Frontal cortex (tissue), 4 donors: ENCODE measurements around the gene TRIML2. TPM values are rescaled to one million over a fixed set of nuclear protein-coding genes. Genes with fewer than 3 reads are reported as not detected.

Source experiments
- DNase-seq, 2 donors: peaks; one replicate each; pipeline ENCODE4 v3.0.0; 2012; ENCODE audit warnings: low spot score in 2 of 2
- FAIRE-seq: peaks from 2 replicates; lab custom pipeline; 2012; peaks lifted over from hg19 to GRCh38; lab: Jason Lieb, UNC
- total RNA-seq: library from RNA; depleted of rRNA; stranded (reverse); fragments of >200 nt; gene quantifications from one replicate; pipeline ENCODE4 v1.2.3, GENCODE V29; 2014
- donor health status: control.
- donor health status: control.
- donor health status: control.

TRIML2 gene, protein sequence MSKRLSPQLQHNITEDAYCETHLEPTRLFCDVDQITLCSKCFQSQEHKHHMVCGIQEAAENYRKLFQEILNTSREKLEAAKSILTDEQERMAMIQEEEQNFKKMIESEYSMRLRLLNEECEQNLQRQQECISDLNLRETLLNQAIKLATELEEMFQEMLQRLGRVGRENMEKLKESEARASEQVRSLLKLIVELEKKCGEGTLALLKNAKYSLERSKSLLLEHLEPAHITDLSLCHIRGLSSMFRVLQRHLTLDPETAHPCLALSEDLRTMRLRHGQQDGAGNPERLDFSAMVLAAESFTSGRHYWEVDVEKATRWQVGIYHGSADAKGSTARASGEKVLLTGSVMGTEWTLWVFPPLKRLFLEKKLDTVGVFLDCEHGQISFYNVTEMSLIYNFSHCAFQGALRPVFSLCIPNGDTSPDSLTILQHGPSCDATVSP
- not detected for total RNA-seq

GRCh38 chr4:188109157-188109755 is at the start of gene TRIML2:
Gene TRIML2, minus strand, starts transcription at chr4:188109603. Its CDS starts 4,235 bp downstream, at chr4:188105368.
- no peak for FAIRE-seq

DNA sequence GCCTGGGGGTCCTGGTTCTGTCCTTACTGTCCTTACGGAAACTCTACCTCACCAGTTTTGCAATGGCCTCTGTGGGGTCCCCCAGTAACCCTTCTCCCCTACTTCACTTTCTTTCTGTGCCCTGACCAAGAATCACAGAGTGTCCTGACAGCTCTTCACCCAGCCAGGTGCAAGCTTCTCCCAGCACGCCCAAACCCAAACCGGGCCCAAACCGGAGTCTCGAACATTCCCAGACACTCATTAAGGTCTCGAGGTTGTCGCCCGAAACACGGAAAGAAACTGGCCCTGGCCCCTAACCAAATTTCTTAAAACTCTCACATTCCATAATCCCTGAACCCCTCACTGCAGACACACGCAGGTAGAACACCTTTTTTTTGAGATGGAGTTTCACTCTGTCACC is 48.9 kb upstream of the TRIML2 start:
- FAIRE-seq = no peak

More at GRCh38 chr4:188109157-188109755, at the start of gene TRIML2:
- DNase-seq = no peak

DNA sequence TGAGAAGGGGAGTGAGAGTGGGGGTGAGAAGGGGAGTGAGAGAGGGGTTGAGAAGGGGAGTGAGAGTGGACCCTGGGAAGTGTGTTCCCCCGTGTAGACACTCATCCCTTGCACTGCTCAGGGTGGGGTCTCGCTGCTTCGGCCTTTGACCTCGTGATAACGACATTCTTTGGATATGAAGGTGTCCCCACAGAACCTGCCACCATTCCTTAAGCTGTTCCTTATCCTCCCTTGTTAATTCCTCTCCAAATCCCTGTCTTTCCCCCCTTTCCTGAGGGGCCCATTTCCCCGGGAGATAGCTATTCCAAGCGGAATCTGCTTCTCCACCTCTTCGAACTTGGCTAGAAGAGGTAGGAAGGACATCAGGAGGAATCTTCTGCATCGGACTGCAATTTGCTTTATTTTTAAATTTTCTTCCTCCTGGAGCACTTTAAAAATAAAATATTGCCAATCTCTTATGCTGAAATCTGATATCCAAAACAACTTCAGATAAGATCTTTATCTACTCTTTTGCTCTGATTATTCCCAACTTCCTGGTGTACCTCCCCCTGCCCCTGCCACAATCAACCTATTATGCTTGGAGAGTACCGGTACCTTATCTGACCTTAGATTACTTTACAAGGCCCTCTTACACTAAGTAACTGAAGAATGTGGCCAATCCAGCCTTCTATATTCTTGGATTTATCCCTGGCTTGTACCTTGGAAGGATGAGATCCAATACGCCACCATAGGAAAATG is 45.4 kb upstream of the TRIML2 start:
- FAIRE-seq = no peak
- DNase-seq = no peak

More for the DNA sequence above, 48.9 kb upstream of the TRIML2 start:
- DNase-seq = no peak

GRCh38 chr4:188147776-188148175 is 38.4 kb upstream of the TRIML2 start:
- DNase-seq = no peak
- FAIRE-seq = no peak

DNA sequence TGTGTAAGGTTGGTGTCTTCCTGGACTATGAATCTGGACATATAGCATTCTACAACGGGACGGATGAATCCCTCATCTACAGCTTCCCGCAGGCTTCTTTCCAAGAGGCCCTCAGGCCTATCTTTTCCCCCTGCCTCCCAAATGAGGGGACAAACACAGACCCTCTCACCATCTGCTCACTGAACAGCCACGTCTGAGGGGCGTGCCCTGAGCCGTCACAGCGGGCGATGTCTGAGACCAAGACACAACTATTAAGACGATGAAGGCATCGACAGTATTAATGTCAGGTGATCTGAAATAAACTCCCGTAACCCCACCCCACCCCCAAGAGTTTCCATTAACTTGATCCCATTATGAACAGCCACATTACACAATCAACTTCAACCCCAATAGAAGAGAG is 37.8 kb upstream of the TRIML2 start:
- DNase-seq (no peak), FAIRE-seq (no peak)

- no peak for DNase-seq
- no peak for FAIRE-seq
Observed at GRCh38 chr4:188146618-188147017, 37.2 kb upstream of the TRIML2 start.

DNA sequence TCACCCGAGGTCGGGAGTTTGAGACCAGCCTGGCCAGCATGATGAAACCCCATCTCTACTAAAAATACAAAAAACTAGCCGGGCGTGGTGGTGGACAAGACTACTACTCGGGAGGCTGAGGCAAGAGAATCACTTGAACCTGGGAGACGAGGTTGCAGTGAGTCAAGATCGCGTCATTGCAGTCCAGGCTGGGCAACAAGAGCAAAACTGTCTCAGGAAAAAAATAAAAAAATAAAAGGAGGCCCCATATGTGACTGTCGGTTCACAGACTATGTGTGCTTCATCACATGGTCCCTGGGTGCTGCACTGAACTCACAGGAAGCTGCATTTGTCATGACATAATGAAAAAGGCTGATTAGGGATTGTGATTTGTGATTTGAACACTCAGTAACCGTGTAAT is 36.2 kb upstream of the TRIML2 start:
- DNase-seq (no peak), FAIRE-seq (no peak)

GRCh38 chr4:188143731-188144130 is 34.3 kb upstream of the TRIML2 start:
- no peak for FAIRE-seq

GRCh38 chr4:188139671-188140070 is 30.3 kb upstream of the TRIML2 start:
- DNase-seq (no peak), FAIRE-seq (no peak)

More at GRCh38 chr4:188143731-188144130, 34.3 kb upstream of the TRIML2 start:
- DNase-seq = no peak

DNA sequence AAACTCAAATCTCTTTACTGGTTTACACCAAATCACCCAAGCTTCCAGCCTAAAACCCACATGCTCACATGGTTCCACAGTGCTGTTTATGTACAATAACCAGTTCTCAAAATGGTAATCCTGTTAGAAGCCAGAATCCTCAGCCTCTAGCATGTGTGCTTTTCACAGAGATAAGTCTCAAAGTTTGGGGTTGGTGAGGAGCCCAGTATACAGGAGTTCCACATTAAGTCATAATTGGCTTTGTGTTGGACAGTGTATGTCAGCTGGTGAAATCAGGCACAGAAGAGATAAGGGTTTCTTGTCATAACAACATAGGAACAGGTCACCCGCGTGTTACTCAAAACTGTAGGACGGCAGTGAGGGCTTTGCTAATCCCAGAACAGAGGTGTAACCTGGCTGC is 29.7 kb upstream of the TRIML2 start, which contains the start of gene TRIML1:
Gene TRIML1, plus strand, starts transcription at position 301 of the 400 bp plus-strand sequence. CDS start 118 bp downstream, outside the sequence.
- DNase-seq (no peak), FAIRE-seq (no peak)

DNA sequence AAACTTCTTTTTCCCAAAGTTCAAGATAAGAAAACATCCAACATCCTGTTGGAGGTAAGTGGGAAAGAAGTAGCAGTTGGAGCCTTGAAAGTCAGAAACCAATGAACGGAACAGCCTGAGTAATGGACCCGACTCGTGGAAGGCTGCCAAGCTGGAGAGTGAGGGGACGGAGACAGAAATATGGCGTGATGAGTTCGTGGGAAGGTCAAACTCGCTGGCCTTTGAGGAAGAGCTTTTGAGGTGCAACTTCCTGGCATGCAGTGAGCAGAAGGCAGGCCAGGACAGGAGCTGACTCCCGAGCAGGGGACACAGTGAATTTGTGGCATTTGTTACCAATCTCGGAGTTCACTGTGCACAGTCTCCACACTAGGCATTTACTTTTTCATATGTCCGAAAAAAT is 28.8 kb upstream of the TRIML2 start:
- DNase-seq = no peak
- no peak for FAIRE-seq

DNA sequence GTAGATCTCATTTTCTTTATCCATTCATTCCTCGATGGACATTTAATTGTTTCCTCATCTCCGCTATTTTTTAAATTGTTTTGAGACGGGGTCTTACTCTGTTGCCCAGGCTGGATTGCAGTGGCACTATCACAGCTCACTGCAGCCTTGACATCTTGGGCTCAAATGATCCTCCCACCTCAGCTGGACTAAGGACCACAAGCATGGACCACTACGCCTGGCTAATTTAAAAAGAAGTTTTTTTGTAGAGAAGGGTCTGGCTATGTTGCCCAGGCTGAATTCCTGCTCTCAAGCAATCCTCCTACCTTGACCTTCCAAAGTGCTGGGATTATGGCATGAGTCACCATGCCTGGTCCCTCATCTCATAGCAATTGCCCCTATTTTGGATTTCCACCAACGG is 22.8 kb upstream of the TRIML2 start:
- DNase-seq (no peak), FAIRE-seq (no peak)

DNA sequence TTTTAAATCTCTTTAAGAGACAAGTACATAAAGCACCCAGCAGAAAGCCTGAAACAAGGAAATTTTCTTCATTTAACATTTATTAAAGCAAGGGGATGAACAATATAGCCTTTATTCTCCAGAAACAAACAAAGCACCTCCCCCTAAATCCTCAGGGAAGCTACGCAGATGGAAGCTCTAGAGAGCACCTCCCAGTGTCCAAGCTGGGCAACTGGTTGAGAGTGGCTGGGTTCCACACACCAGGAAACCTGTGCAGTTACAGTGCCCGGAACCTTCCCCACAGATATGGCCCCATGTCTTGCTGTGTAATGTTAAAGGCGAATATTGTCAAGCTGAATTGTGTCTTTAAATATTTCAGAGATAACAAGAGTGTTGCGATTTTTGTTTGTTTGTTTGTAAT is 21.0 kb upstream of the TRIML2 start:
- DNase-seq (no peak), FAIRE-seq (no peak)

- FAIRE-seq (no peak), DNase-seq (no peak)
Observed at GRCh38 chr4:188127214-188127874, 17.9 kb upstream of the TRIML2 start.

GRCh38 chr4:188121530-188121929 is 12.1 kb upstream of the TRIML2 start:
- no peak for DNase-seq
- FAIRE-seq = no peak

DNA sequence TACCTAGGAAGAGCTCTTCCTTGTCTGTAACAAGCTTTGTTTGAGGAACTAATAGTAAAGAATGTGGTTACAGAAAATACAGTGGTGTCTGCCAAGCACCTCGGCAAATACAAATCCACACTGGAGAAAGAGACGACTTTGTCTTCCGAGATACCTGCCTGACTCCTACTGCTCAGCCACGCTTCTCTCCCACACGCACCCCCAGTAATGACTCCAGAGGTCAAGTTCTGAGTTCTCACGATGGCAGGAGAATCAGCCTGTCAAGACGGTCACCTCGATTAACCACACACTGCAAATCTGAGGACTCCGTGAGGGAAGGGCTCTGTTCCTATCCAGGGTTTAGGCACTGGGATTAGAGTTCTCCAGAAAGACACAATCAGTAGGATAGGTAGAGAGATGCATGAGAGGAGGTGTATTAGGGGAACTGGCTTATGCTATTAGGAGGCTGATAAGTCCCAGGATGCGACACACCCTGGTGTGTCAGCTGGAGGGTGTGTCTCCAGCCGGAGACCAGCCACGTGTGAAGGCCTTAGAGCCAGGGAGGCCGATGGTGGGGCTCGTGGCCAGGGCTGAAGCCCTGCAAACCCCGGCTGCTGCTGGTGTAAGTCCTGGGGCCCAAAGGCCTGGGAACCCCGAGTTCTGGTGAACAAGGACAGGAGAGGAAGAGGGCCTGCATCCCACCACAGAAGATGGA is 8.4 kb upstream of the TRIML2 start:
- DNase-seq (no peak), FAIRE-seq (no peak)

DNA sequence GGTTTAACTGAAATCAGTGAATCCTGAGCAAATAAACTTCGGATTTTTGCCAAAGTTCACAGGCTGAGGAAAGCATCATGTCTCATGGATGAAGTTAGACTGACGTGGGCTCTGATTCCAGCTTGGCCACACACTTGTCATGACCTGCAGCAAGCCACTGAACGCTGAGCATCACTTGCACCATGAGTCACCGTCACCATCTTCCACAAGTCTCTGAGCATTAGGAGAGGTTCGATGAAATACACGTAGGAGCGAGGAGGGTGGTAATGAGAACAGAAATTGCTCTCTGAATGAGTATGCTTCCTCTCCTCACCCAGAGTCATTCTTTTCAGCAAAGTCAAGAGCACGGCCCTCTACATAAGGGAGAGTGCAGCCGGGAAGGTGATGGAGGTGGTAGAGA is 3.8 kb upstream of the TRIML2 start:
- DNase-seq (no peak), FAIRE-seq (no peak)

- FAIRE-seq = no peak
Observed at GRCh38 chr4:188111955-188112354, 2.6 kb upstream of the TRIML2 start.

DNA sequence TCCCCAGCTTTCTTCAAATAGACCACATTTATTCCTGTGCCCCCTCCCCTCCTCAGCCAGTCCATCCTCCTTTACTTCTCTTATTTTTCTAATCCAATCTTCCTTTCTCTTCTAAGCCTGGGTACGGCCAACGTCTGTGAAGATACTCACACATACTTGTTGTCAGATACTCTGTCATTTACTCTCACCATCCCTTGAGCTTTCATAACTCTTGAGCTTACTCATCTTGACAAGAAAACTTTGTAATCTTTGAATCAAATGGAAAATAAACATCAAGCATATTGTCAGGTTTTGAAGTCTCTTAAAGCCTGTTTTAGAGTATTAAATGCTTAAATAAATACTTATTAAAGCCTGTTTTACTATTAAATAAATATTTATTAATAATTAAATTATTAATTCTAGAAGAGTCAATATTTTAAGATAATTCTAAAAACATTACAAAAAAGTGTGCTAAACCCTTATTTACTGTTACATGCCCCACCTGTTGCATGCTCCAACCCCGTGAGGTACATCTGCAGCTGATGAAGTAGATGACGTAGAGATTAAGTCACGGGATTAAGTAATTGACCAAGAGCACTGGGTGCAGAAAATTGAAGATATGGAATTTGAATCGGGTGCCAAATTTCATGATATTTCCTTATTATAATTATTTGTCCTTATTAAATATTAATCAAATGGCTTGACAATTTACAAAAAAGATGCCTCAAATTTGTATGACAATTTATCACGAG is 1.5 kb upstream of the TRIML2 start:
- FAIRE-seq = no peak
- no peak for DNase-seq

More at GRCh38 chr4:188111955-188112354, 2.6 kb upstream of the TRIML2 start:
- DNase-seq = no peak
